Ishikawa (cell line): ENCODE results near the gene MYO5B.

Experiments used
- CEBPB ChIP-seq: IDR thresholded peaks from 2 replicates; pipeline ENCODE4 v1.6.1; 2012
- CREB1 ChIP-seq: IDR thresholded peaks from 2 replicates; pipeline ENCODE4 v1.6.1; 2012; ENCODE audit warnings: low read depth
- EGR1 ChIP-seq: IDR thresholded peaks from 2 replicates; pipeline ENCODE4 v1.6.1; 2012
- EP300 ChIP-seq: IDR thresholded peaks from 2 replicates; pipeline ENCODE4 v1.6.1; 2012; ENCODE audit warnings: borderline replicate concordance
- FOXM1 ChIP-seq: IDR thresholded peaks from 2 replicates; pipeline ENCODE4 v1.6.1; 2012; ENCODE audit warnings: low read depth, borderline replicate concordance
- NFIC ChIP-seq: IDR thresholded peaks from 2 replicates; pipeline ENCODE4 v1.6.1; 2012
- RAD21 ChIP-seq: IDR thresholded peaks from 2 replicates; pipeline ENCODE4 v1.6.1; 2012; ENCODE audit warnings: low read depth
- REST ChIP-seq: IDR thresholded peaks from 2 replicates; pipeline ENCODE4 v1.6.1; 2012; ENCODE audit warnings: low read depth, mild to moderate bottlenecking
- TAF1 ChIP-seq: IDR thresholded peaks from 2 replicates; pipeline ENCODE4 v1.6.1; 2012; ENCODE audit warnings: low read depth, mild to moderate bottlenecking
- TCF12 ChIP-seq: IDR thresholded peaks from 2 replicates; pipeline ENCODE4 v1.6.1; 2012; ENCODE audit warnings: low read depth
- TEAD4 ChIP-seq: IDR thresholded peaks from 2 replicates; pipeline ENCODE4 v1.6.1; 2012
- YY1 ChIP-seq: IDR thresholded peaks from 2 replicates; pipeline ENCODE4 v1.6.1; 2012; ENCODE audit warnings: low read depth
- ZBTB7A ChIP-seq: IDR thresholded peaks from 2 replicates; pipeline ENCODE4 v1.6.1; 2012; ENCODE audit warnings: low read depth
- TF ChIP-seq, protein P1 (sequence below): IDR thresholded peaks from 2 replicates; pipeline ENCODE4 v1.6.1; 2012
- TF ChIP-seq, protein P2 (sequence below): IDR thresholded peaks from 2 replicates; pipeline ENCODE4 v1.6.1; 2012

MYO5B gene

GRCh38 chr18:49839012-49839411, 355.9 kb downstream of the MYO5B start:
- TF ChIP-seq TEAD4 (no peak), RAD21 (no peak), CEBPB (no peak), FOXM1 (no peak), ZBTB7A (no peak), CREB1 (no peak), YY1 (no peak), TCF12 (no peak), EGR1 (no peak), TAF1 (no peak)
- TF ChIP-seq, protein P1, sequence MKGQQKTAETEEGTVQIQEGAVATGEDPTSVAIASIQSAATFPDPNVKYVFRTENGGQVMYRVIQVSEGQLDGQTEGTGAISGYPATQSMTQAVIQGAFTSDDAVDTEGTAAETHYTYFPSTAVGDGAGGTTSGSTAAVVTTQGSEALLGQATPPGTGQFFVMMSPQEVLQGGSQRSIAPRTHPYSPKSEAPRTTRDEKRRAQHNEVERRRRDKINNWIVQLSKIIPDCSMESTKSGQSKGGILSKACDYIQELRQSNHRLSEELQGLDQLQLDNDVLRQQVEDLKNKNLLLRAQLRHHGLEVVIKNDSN: no peak

- TF ChIP-seq, protein P1: no peak
- no peak for TF ChIP-seq CREB1
- no peak for TF ChIP-seq FOXM1
- no peak for TF ChIP-seq TAF1
- TF ChIP-seq TEAD4: no peak
- no peak for TF ChIP-seq TCF12
- no peak for TF ChIP-seq NFIC
- no peak for TF ChIP-seq EP300
- TF ChIP-seq, protein P2, sequence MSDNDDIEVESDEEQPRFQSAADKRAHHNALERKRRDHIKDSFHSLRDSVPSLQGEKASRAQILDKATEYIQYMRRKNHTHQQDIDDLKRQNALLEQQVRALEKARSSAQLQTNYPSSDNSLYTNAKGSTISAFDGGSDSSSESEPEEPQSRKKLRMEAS: no peak
- TF ChIP-seq CEBPB: no peak
- TF ChIP-seq REST: no peak
- TF ChIP-seq ZBTB7A: no peak
- no peak for TF ChIP-seq YY1
- no peak for TF ChIP-seq RAD21
- no peak for TF ChIP-seq EGR1
These were observed 356.6 kb downstream of the MYO5B start for GRCh38 chr18:49838381-49838780.

DNA sequence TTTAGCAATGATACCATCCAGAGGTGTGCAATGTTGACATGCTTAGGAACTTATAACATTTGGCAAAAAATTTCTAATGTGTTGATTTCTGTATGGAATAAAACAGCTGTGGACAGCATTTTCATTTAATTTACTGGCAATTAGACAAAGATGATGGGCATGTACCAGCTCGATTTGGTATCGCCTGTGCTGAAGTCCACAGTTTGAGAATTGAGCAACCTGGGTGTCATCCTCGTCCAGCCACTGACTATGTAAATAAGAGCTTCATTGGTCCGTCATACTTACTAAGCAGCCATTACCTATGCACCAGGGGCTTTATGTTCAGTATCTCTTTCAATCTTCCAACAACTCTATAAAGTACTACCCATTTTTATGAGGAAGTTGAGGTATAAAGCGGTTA, 357.1 kb downstream of the MYO5B start:
- no peak for TF ChIP-seq TEAD4
- TF ChIP-seq YY1: no peak
- no peak for TF ChIP-seq REST
- no peak for TF ChIP-seq RAD21
- no peak for TF ChIP-seq TAF1
- no peak for TF ChIP-seq EP300
- no peak for TF ChIP-seq EGR1
- TF ChIP-seq TCF12: no peak
- no peak for TF ChIP-seq FOXM1
- no peak for TF ChIP-seq ZBTB7A
- TF ChIP-seq, protein P2: no peak
- TF ChIP-seq CREB1: no peak
- no peak for TF ChIP-seq CEBPB
- no peak for TF ChIP-seq NFIC
- TF ChIP-seq, protein P1: no peak

GRCh38 chr18:49835405-49835804, 359.5 kb downstream of the MYO5B start:
- TF ChIP-seq, protein P1: no peak
- TF ChIP-seq RAD21 (no peak), REST (no peak), ZBTB7A (no peak), TAF1 (no peak), TCF12 (no peak), YY1 (no peak), TEAD4 (no peak), EP300 (no peak)
- TF ChIP-seq, protein P2: no peak
